Measurements from ENCODE around the gene ZNF584.
A peak's percentile ranks its signal among the peaks of the same experiment; 100 is the strongest.
"Not testable (repeated sequence)": the region's sequence is repeated elsewhere in the genome, so short reads cannot be mapped to it uniquely, and the experiment has no call there.

ZNF584 gene

GRCh38 chr19:58386576-58387337 is 21.7 kb upstream of the ZNF584 start, which contains the start of gene RPS5:
Gene RPS5 (plus strand): TSS chr19:58387269. CDS start chr19:58388138, 869 bp downstream.
- peak; percentile 97 for DNase-seq

- no peak for DNase-seq
Measured at GRCh38 chr19:58387338-58388174, 20.9 kb upstream of the ZNF584 start.

GRCh38 chr19:58388175-58388526 is 20.3 kb upstream of the ZNF584 start:
- no peak for DNase-seq

GRCh38 chr19:58392945-58393724 is 15.3 kb upstream of the ZNF584 start:
- DNase-seq = no peak

- DNase-seq = no peak
Measured at GRCh38 chr19:58393725-58394033, 14.8 kb upstream of the ZNF584 start.

GRCh38 chr19:58394821-58395219 is 13.6 kb upstream of the ZNF584 start:
- DNase-seq = no peak

- no peak for DNase-seq
Measured at GRCh38 chr19:58395220-58395978, 13.1 kb upstream of the ZNF584 start, which contains the start of gene RNF225. Gene RNF225 (plus strand): TSS chr19:58395656. CDS start chr19:58396090, 434 bp downstream.

- DNase-seq = peak; percentile 38
Measured at GRCh38 chr19:58395979-58396627, 12.3 kb upstream of the ZNF584 start.

- peak; percentile 52 for DNase-seq
Measured at GRCh38 chr19:58396691-58397532, 11.5 kb upstream of the ZNF584 start.

GRCh38 chr19:58397533-58398037 is 10.9 kb upstream of the ZNF584 start:
- DNase-seq = no peak

GRCh38 chr19:58398087-58398486 is 10.4 kb upstream of the ZNF584 start:
- DNase-seq = no peak

- no peak for DNase-seq
Measured at GRCh38 chr19:58398545-58398944, 9.9 kb upstream of the ZNF584 start.

GRCh38 chr19:58399903-58400302 is 8.5 kb upstream of the ZNF584 start:
- DNase-seq = no peak

- no peak for DNase-seq
Measured at GRCh38 chr19:58400316-58400915, 8.0 kb upstream of the ZNF584 start.

- peak; percentile 98 for DNase-seq
Measured at GRCh38 chr19:58400916-58401839, 7.3 kb upstream of the ZNF584 start.

- no peak for DNase-seq
Measured at GRCh38 chr19:58401840-58402421, 6.5 kb upstream of the ZNF584 start.

GRCh38 chr19:58403920-58404478 is 4.5 kb upstream of the ZNF584 start:
- not testable (repeated sequence) for DNase-seq

Measured in retina (tissue), 1 donor.